A673 (cell line): ENCODE measurements around the gene UTP14C.

Experiments used
- EZH2 ChIP-seq: fragments of 200-600 bp; sonication (generic); IDR thresholded peaks from 2 replicates; pipeline ENCODE4 v1.6.1; 2017; ENCODE audit warnings: borderline replicate concordance, low read depth, mild to moderate bottlenecking, mixed read lengths, antibody characterized with exemption, low read length; ENCODE audit not compliant: poor library complexity, severe bottlenecking
- TF ChIP-seq, protein P1 (sequence below): fragments of 300-800, 200-600 bp; sonication (generic); conservative IDR thresholded peaks from 2 replicates; pipeline ENCODE4 v1.5.1; 2017; ENCODE audit warnings: low read depth, mild to moderate bottlenecking, antibody characterized with exemption, low read length, moderate library complexity, mixed read lengths

- TF ChIP-seq, protein P1, sequence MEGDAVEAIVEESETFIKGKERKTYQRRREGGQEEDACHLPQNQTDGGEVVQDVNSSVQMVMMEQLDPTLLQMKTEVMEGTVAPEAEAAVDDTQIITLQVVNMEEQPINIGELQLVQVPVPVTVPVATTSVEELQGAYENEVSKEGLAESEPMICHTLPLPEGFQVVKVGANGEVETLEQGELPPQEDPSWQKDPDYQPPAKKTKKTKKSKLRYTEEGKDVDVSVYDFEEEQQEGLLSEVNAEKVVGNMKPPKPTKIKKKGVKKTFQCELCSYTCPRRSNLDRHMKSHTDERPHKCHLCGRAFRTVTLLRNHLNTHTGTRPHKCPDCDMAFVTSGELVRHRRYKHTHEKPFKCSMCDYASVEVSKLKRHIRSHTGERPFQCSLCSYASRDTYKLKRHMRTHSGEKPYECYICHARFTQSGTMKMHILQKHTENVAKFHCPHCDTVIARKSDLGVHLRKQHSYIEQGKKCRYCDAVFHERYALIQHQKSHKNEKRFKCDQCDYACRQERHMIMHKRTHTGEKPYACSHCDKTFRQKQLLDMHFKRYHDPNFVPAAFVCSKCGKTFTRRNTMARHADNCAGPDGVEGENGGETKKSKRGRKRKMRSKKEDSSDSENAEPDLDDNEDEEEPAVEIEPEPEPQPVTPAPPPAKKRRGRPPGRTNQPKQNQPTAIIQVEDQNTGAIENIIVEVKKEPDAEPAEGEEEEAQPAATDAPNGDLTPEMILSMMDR: no peak
- TF ChIP-seq EZH2: no peak
Observed at GRCh38 chr13:51999921-52000320, 24.6 kb upstream of the UTP14C start.
